Cerebellar cortex (tissue), 1 donor: ENCODE results near the gene SYNE1.
"Not testable (repeated sequence)": the region's sequence is repeated elsewhere in the genome, so short reads cannot be mapped to it uniquely, and the experiment has no call there.

Source experiments
- DNase-seq: peaks from one replicate; pipeline ENCODE4 v3.0.0-alpha.2; 2015; ENCODE audit warnings: low spot score

The SYNE1 gene

DNA sequence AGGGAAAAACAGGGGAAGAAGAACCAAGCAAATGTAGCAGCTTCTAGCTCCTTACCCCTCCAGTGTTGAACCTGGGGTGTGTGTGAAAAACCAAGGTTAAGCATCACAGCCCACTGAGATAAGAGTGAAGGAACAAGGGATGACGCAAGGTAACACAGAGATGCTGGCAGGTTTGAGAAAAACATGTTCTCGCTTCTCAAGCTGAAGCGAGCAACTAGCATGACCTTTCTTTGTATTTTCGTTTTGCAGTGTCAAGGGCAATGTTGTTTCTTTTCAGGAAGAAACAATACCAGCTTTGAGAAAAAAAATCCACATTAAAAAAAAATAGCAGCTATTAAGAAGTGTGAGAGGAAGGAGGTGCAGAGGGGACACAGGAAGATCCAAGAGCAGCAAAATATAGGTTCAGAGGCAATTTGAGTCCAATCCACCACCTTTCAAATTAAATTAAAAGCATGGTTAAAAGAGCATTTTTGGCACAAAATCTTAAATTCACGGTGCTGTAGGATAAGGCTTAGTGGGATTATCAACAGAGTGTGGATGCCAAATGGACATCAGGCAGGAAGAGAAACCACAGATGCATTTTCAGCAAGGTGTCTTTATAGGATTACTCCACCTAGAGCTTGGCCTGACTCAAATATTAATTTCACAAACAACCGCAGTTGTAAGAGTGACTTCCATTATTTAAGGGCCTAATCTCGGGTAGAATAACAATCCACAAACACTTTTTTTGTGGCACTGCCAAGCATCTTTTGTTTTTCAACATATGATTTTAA, 70.9 kb downstream of the SYNE1 start:
- DNase-seq = peak; percentile 95

DNA sequence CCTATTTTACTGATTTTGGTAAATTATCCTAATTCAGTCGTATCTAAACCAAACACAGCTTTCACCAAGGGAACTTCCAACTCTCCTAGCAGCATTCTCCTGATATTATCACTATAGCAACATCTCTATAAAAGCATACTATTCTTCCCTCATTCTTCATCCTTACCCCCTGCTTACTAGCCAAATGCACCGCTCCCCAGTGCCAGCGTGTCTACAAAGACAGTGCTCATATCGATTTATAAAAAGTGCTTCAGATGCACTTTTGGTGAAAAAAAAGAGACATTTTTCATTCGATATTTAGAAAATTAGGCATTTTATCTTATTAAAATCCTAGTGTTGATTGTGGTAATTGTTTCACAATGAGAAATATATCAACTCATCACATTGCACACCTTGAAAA, 74.0 kb downstream of the SYNE1 start:
- peak; percentile 77 for DNase-seq

DNA sequence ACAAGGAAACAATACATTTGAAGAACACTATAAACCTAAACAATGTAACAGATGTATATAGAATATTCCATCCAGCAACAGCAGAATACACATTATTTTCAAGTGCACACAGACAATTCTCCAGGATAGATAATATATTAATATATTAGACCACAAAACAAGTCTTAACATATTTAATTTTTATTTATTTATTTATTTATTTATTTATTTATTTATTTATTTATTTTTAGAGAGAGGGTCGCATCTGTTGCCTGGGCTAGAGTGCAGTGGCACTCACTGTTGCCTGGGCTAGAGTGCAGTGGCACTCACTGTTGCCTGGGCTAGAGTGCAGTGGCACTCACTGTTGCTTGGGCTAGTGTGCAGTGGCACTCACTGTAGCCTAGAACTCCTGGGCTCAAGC, 78.4 kb downstream of the SYNE1 start:
- DNase-seq = not testable (repeated sequence)

DNA sequence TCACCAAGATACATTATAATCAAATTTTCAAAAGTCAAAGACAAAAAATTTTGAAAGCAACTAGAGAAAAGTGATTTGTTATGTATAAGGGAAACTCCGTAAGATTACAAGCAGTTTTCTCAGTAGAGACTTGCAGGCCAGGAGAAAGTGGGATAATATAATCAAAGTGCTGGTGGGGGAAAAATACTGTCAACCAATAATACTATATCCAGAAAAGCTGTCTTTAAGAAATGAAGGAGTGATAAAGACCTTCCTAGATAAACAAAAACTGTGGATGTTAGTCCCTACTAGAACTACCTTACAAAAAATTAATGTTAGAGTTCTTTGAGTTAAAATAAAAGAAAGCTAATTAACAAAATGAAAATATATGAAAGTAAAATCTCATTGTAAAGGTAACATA, 79.7 kb downstream of the SYNE1 start:
- no peak for DNase-seq

DNA sequence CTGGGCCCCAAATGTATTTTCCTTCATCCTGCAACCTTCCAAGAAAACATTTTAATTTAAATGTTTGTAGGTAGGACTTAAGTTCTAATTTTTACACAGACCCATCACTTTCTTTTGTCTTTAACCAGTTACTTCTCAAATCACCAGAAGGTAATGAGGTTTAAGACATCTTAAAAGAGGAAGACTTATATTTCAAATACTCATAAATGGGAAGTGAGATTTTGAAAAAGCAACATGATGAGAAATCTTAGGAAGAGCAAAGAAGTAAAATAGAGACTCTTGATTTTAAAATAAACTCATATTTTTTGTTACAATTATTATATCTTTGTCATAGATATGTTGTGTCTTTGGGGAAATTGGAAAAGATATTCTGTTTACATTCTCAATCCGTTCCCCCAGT, 82.3 kb downstream of the SYNE1 start:
- no peak for DNase-seq

DNA sequence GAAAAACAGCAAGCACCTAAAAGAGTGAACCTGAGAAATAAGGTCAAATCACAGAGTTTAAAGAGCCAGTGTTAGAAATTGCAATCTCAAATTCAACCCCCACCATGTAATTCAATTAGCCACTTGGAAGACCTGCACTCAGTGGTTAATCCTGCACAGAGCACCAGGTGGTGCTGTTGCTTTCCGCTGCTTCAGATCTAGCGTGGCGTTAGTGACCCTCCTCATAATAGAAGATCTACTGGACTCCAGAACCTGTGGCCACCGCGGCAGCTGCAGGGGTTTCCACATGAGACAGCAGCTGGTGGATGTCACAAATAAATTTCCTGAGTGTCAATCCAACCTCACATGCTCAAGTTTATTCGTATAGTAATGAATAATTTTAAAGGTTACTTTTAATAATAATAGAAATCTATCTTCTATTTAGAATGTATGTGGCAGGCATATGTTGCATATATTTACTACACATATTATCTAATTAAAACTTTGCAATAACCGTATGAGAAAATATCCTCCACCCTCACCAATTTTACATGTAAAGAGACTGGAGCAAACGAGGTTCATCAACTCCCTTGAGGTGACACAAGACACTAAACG, 84.4 kb downstream of the SYNE1 start:
- peak; percentile 85 for DNase-seq

DNA sequence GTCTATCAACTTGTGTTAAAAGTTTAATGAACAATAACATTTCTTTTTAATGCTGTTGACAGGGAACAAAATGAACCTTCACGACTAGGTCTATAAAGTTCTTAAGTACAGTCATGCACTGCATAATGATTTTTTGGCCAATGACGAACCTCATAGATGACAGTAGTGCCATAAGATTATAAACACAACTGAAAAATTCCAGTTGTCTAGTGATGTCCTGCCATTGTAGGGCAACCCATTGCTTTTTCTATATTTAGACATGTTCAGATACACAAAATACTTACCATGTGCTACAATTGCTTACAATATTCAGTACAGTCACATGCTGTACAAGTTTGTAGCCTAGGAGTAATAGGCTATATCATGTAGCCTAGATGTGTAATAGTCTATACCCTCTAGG, 93.6 kb downstream of the SYNE1 start:
- DNase-seq = no peak

DNA sequence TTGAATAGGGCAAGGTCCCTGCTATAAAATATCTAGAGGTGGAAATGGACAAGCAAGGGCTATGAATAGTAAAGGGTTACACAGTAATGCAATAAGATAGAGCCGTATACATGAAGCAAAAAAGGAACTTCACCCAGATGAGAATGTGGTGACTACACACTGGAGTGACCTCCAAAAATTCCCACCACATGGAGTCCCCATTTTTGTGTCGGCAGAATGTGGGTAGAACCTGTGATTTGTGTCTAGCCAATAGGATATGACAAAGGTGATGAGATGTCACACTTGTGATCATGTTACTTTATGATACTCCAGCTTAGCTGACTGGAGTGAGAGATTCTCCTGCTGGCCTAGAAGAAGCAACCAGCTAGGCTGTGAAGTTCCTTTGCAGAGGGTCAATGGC, 96.8 kb downstream of the SYNE1 start:
- DNase-seq = no peak

DNA sequence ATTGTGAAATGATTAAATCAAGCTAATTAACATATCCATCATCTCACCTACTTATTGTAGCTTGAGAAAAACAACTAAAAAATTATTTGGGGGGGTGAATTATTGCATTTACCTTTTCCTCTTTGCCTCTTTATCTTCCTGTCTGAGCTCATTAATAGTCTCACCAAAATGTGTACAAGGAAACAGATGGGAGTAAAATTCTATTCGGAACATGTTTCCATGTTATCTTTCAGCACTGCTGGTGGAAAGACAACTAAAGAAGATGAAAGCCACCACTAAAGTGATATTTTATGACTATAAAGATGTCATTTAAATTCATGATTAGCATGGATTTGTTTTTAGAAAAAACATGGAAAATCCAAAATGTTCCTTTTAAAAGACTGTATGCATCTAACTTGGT, 102.6 kb downstream of the SYNE1 start:
- DNase-seq = peak; percentile 63

DNA sequence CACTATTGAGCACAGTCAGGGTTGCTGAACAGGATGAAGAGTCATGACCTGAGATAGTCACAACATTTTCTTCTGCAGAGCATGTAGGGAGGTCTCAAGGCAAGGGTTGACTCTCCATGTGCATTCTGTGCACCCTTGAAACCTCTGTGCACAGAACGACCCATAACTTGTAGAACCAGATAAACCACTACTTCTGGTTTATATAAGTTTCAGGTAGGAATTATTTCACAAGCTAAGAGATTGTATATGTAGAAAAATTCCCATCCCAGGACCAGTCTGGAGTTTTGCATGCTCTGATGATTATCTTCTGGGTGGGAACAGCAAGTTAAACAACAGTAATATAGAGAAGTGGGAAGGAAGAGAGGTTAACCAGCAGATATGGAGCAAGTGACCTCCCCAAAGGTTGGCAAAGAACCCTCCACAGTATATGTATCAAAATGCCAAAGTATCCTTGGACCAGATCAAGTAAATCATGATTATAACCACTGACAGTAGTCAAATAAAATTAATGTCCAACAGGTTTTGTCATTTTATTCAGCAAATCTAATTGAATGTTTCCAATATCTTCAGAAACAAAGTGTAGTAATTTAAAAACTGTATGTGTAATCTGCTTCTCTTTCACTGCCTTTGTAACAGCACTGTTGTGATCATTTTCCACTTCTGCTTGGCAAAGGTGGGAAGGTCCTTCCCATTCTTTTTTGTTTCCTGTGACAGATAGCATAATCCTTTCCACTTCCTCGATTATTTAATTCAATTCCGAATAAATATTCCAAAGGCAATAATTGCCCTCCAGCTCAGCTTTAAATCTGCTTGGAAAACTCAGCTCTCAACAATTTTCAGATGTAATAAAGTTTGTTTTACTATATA, 104.4 kb downstream of the SYNE1 start:
- DNase-seq = no peak

DNA sequence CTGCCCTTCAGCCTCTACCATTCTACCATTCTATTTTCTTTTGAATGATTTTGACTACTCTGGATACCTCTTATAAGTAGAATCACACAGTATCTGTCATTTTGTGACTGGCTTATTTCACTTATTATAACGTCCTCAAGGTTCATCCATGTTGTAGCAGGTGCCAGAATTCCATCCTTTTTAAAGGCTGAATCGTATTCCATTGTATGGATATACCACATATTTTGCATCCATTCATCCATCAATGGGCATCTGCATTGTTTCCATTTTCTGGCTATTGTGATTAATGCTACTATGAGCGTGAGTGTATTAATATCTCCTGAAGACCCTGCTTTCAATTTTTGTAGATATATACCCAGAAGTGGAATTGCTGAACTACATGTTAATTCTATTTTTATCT, 105.5 kb downstream of the SYNE1 start:
- DNase-seq = no peak

DNA sequence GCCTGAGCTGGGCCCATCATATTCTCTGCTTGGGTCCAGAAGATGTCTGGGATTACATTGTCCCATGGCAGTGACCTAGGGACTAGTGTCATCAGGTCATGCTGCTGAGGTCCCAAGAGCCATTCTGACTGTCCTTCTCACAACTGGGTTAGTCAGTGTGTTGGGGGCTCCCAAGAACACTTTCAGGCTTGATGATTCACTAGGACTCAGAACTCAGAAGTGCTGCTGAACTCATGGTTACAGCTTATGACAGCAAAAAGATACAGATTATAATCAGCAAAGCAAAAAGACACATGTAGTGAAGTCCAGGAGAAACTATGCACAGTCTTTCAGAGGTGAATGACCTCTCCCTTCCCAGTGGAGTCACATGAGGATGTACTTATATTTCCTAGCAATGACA, 107.8 kb downstream of the SYNE1 start:
- DNase-seq = no peak

DNA sequence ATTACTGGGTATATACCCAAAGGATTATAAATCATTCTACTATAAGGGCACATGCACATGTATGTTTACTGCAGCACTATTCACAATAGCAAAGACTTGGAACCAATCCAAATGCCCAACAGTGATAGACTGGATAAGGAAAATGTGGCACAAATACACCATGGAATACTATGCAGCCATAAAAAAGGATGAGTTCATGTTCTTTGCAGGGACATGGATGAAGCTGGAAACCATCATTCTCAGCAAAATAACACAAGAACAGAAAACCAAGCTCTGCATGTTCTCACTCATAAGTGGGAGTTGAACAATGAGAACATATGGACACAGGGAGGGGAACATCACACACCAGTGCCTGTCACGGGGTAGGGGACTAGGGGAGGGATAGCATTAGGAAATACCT, 123.0 kb downstream of the SYNE1 start:
- not testable (repeated sequence) for DNase-seq

DNA sequence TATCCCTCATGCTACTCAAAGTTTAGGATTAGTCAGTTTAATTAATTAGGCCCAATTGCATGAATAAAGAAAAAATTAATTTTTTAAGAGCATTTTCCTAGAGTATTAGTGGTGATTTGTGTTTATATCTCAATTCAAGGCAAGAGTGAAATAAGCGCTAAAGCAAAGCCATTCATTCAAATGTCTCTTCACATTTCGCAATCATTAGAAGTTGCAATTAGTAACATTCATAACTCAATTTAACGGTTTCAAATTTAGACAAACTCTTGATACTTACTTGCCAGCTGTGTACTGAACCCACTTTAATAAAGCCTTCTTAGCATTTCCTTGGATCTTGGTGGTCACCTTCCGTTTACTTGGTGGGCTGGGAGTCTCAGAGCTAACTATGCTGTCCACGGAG, 127.2 kb downstream of the SYNE1 start:
- no peak for DNase-seq

DNA sequence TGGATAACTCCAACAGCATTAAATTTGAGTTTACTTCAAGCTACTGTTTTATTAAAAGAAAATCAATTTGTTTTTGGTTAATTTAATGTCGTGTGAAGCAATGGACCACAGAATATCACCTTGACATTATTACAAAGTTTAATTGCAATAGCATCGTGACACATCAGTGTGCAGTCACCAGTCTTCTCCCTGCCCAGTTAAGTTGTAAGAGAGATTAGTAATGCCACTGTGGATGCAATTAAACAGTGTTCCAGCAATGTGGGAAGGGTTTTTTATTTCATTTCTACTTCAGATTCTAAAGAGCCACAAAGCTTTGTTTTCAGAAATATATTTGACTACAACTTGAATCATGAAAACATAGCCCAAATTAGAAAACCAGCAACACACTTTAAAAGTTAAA, 128.7 kb downstream of the SYNE1 start:
- DNase-seq = no peak

DNA sequence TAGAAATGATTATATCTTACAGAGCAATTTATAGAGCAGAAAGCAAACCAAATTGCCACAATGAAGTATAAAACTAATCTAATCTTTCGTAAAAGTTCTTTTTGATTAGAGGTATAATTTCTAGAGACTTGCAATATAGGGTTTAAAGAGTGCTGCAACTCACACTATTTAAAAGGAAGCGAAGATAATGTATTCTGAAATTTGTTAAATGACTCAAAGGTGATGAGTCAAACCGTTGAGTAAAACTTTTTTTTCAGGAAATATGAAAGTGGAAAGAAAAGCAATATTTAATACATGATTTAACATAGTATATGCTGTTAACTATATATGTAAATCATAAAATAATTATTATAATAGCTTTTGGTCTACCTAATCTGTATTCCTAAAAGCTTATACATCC, 133.6 kb downstream of the SYNE1 start:
- no peak for DNase-seq

DNA sequence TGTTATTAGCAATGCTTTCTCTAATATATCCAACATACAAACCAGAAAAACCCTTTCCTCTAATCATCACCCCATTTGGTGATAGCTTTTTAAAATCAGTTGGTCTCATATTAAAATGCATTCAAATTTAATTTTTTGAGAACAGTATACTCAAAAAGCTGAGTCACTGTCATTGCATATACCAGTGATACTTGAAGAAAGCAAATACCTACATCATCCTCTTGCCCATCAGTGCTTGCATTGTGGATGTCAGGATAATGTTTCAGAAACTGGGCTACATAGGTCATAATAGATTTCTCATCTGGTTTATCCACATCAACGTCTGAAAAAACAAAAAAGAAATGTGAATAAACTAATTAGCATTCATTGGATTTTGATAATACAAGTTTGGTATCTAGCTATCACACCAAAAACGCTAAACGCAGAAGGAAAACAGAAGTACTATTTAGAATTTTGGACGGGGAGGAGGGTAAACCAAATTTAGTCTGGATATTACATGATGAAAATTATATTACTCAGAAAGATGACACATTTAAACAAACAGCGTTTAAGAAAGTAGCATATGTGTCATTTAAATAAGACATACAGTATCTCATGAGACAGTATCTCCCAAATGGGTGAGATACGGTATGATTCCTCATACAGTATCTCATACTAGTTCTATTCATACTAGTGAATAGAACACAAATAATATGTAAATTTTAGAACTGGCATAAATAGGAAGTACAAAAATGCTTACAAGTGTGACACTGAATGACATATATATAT, 134.6 kb downstream of the SYNE1 start:
- no peak for DNase-seq

DNA sequence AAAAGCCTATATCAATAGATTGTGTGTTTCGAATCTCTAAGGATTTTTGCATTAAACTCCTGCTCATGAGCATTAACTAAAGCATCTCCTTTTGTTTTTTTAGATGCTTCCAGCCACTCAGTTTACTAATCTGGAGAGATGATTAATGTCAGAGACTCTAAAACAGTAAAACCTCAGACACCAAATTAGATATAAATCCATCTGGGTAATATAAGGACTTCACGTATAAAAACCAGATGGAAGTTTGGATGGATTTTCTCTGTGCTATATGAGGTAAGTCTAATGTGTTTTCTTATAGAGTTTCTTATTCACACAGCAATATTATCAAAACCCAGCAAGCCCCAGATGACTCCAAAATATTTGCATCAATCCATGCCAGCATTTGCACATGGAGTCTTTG, 137.2 kb downstream of the SYNE1 start:
- DNase-seq = no peak

DNA sequence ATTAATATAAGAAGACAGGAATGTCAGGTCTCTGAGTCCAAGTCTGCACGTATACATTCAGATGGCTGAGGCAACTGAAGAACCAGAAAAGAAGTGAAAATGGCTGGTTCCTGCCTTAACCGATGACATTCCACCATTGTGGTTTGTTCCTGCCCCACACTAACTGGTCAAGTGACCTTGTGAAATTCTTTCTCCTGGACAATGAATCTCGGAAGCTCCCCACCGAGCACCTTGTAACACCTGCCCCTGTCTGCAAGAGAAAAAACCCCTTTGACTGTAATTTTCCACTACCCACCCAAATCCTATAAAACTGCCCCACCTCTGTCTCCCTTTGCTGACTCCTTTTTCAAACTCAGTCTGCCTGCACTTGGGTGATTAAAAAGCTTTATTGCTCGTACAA, 140.4 kb downstream of the SYNE1 start:
- no peak for DNase-seq

DNA sequence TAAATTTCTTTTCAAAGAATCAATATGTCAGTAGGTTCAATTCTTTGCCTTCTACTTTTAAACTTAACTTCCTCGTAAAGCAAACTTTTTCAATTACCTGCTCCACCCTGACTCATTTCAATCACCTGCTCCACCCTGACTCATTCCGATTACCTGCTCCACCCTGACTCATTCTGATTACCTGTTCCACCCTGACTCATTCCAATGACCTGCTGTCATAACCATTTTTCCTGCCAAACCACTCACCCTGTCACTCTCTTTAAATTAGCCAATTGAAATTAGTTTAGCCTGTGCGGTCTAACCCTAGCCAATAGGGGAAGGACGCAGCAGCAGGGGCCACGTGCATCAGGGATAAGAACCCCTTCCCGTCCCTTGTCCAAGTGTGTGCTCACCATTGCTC, 141.7 kb downstream of the SYNE1 start:
- not testable (repeated sequence) for DNase-seq

DNA sequence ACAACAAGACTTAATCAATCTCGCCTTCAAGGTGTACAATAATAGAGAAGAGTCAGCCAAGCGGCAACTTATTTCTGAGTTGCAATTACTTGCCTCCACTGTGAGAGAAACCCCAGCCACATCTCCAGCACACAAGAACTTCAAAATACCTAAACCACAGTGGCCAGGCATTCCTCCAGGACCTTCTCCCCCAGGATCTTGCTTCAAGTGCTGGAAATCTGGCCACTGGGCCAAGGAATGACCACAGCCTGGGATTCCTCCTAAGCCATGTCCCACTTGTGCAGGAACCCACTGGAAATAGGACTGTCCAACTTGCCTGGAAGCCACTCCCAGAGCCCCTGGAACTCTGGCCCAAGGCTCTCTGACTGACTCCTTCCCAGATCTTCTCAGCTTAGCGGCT, 144.9 kb downstream of the SYNE1 start:
- DNase-seq = not testable (repeated sequence)

DNA sequence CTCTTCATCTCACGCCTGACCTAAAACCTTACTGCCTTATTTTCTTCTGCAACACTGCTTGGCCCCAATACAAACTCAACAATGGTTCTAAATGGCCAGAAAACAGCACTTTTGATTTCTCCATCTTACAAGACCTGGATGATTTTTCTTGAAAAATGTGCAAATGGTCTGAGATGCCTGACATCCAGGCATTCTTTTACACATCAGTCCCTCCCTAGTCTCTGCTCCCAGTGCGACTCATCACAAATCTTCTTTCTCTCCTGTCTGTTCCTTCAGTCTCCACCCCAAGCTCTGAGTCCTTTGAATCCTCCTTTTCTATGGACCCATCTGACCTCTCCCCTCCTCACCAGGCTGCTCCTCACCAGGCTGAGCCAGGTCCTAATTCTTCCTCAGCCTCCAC, 145.7 kb downstream of the SYNE1 start:
- DNase-seq = not testable (repeated sequence)
